H9 (cell line): ENCODE measurements around the gene ITPR3. TPM values are rescaled to one million over a fixed set of nuclear protein-coding genes. Genes with fewer than 3 reads are reported as not detected.

Experiments
- DNase-seq: peaks from one replicate; pipeline ENCODE4 v3.0.0-alpha.2; 2017
- H2AFZ ChIP-seq: one replicate; pipeline ENCODE4 v1.6.1; 2013; ENCODE audit warnings: mild to moderate bottlenecking, low read length, control low read depth, moderate library complexity
- H2AK5ac ChIP-seq: 2 replicates; pipeline ENCODE4 v1.6.1; 2013; ENCODE audit warnings: low read length, control low read depth, mixed read lengths; ENCODE audit not compliant: insufficient read length
- H2BK120ac ChIP-seq: one replicate; pipeline ENCODE4 v1.6.1; 2013; ENCODE audit warnings: low read depth, mild to moderate bottlenecking, low read length, control low read depth, inconsistent platforms; ENCODE audit not compliant: poor library complexity, severe bottlenecking
- H2BK12ac ChIP-seq: 2 replicates; pipeline ENCODE4 v1.6.1; 2013; ENCODE audit warnings: low read length, control low read depth, mixed read lengths, low read depth; ENCODE audit not compliant: insufficient read length
- H2BK15ac ChIP-seq: 2 replicates; pipeline ENCODE4 v1.6.1; 2013; ENCODE audit warnings: low read depth, low read length, control low read depth
- H2BK20ac ChIP-seq: one replicate; pipeline ENCODE4 v1.6.1; 2013; ENCODE audit warnings: low read depth, mild to moderate bottlenecking, low read length, control low read depth, inconsistent platforms; ENCODE audit not compliant: poor library complexity, severe bottlenecking
- H2BK5ac ChIP-seq: 2 replicates; pipeline ENCODE4 v1.6.1; 2013; ENCODE audit warnings: low read length, control low read depth, mixed read lengths; ENCODE audit not compliant: insufficient read length
- H3K14ac ChIP-seq: 2 replicates; pipeline ENCODE4 v1.6.1; 2013; ENCODE audit warnings: low read length, control low read depth; ENCODE audit not compliant: insufficient read depth
- H3K18ac ChIP-seq: 2 replicates; pipeline ENCODE4 v1.6.1; 2013; ENCODE audit warnings: low read depth, mild to moderate bottlenecking, mixed read lengths, low read length, control low read depth; ENCODE audit not compliant: insufficient read length
- H3K23ac ChIP-seq: 2 replicates; pipeline ENCODE4 v1.6.1; 2013; ENCODE audit warnings: low read length, control low read depth, mixed read lengths, low read depth; ENCODE audit not compliant: insufficient read length
- H3K23me2 ChIP-seq: 2 replicates; pipeline ENCODE4 v1.6.1; 2013; ENCODE audit warnings: low read depth, mild to moderate bottlenecking, mixed read lengths, low read length, control low read depth; ENCODE audit not compliant: insufficient read length, poor library complexity, severe bottlenecking
- H3K27ac ChIP-seq: 2 replicates; pipeline ENCODE4 v1.5.1; 2013; ENCODE audit warnings: low read length, control low read depth, mixed read lengths, low read depth; ENCODE audit not compliant: insufficient read length
- H3K27me3 ChIP-seq: 2 replicates; pipeline ENCODE4 v1.6.1; 2013; ENCODE audit warnings: low read length, control low read depth, inconsistent platforms; ENCODE audit not compliant: insufficient read depth
- H3K4ac ChIP-seq: 2 replicates; pipeline ENCODE4 v1.6.1; 2013; ENCODE audit warnings: low read depth, mild to moderate bottlenecking, control low read depth, inconsistent platforms, low read length, moderate library complexity
- H3K4me1 ChIP-seq: 2 replicates; pipeline ENCODE4 v1.6.1; 2013; ENCODE audit warnings: low read length, control low read depth, inconsistent platforms; ENCODE audit not compliant: insufficient read depth
- H3K4me2 ChIP-seq: 2 replicates; pipeline ENCODE4 v1.6.1; 2013; ENCODE audit warnings: low read length, control low read depth, mixed read lengths; ENCODE audit not compliant: insufficient read length, insufficient read depth
- H3K56ac ChIP-seq: 2 replicates; pipeline ENCODE4 v1.6.1; 2013; ENCODE audit warnings: low read depth, mild to moderate bottlenecking, mixed read lengths, low read length, control low read depth; ENCODE audit not compliant: insufficient read length
- H3K79me1 ChIP-seq: 2 replicates; pipeline ENCODE4 v1.6.1; 2013; ENCODE audit warnings: low read depth, mild to moderate bottlenecking, moderate library complexity, low read length, control low read depth, inconsistent platforms; ENCODE audit not compliant: insufficient read depth, poor library complexity, severe bottlenecking
- H3K79me2 ChIP-seq: 2 replicates; pipeline ENCODE4 v1.6.1; 2013; ENCODE audit warnings: low read length, control low read depth, inconsistent platforms; ENCODE audit not compliant: insufficient read depth
- H3K9ac ChIP-seq: 2 replicates; pipeline ENCODE4 v1.6.1; 2013; ENCODE audit warnings: low read length, control low read depth, mixed read lengths; ENCODE audit not compliant: insufficient read length; ENCODE audit errors: extremely low read depth
- H3K9me3 ChIP-seq: one replicate; pipeline ENCODE4 v1.6.1; 2013; ENCODE audit warnings: low read depth, low read length, inconsistent platforms; ENCODE audit not compliant: control insufficient read depth
- H3T11ph ChIP-seq: one replicate; pipeline ENCODE4 v1.6.1; 2013; ENCODE audit warnings: mild to moderate bottlenecking, low read length, control low read depth, inconsistent platforms
- H4K20me1 ChIP-seq: one replicate; pipeline ENCODE4 v1.6.1; 2013; ENCODE audit not compliant: control insufficient read depth, insufficient read length, insufficient read depth
- H4K5ac ChIP-seq: 2 replicates; pipeline ENCODE4 v1.6.1; 2013; ENCODE audit warnings: low read depth, mild to moderate bottlenecking, mixed read lengths, low read length, control low read depth; ENCODE audit not compliant: insufficient read length
- H4K8ac ChIP-seq: replicated peaks from 2 replicates; pipeline ENCODE4 v1.6.1; 2013; ENCODE audit warnings: low read length, control low read depth, mixed read lengths, low read depth; ENCODE audit not compliant: insufficient read length
- H4K91ac ChIP-seq: 2 replicates; pipeline ENCODE4 v1.6.1; 2013; ENCODE audit warnings: low read depth, mild to moderate bottlenecking, moderate library complexity, mixed read lengths, low read length, control low read depth; ENCODE audit not compliant: insufficient read length
- H3K27ac Mint-ChIP-seq, 3 experiments: 2 replicates in 2 of 3; 3 replicates in 1 of 3; pipeline ENCODE4 v1.8.0; 2020 to 2021; ENCODE audit warnings: mixed read lengths in 3 of 3, mild to moderate bottlenecking in 1 of 3, moderate library complexity in 1 of 3
- H3K27me3 Mint-ChIP-seq: 2 replicates; pipeline ENCODE4 v1.8.0; 2021; ENCODE audit warnings: low read depth, mild to moderate bottlenecking, moderate library complexity, mixed read lengths
- H3K36me3 Mint-ChIP-seq, 3 experiments: 2 replicates in 2 of 3; 3 replicates in 1 of 3; pipeline ENCODE4 v1.8.0; 2020 to 2021; ENCODE audit warnings: low read depth in 3 of 3, mixed read lengths in 3 of 3; ENCODE audit not compliant: insufficient read depth in 1 of 3
- H3K4me1 Mint-ChIP-seq, 2 experiments: 2 replicates each; pipeline ENCODE4 v1.8.0; 2020; ENCODE audit warnings: mixed read lengths in 2 of 2
- H3K4me3 Mint-ChIP-seq, 2 experiments: 2 replicates in 1 of 2; 3 replicates in 1 of 2; pipeline ENCODE4 v1.8.0; 2020 to 2021; ENCODE audit warnings: mild to moderate bottlenecking in 2 of 2, mixed read lengths in 2 of 2, moderate library complexity in 1 of 2
- H3K9me3 Mint-ChIP-seq, 2 experiments: 2 replicates in 1 of 2; 3 replicates in 1 of 2; pipeline ENCODE4 v1.8.0; 2020; ENCODE audit warnings: mild to moderate bottlenecking in 2 of 2, mixed read lengths in 2 of 2, moderate library complexity in 1 of 2
- WGBS: extraction: QIAGEN DNeasy Blood & Tissue Kit; methylation state at CpG from one replicate; pipeline ENCODE4 v1.1.7; 2013; ENCODE audit warnings: missing lambda C conversion rate, low lambda C conversion rate, mixed read lengths; ENCODE audit not compliant: insufficient read length; ENCODE audit errors: extremely low coverage; 5-methylcytosine and 5-hydroxymethylcytosine counted together
- total RNA-seq: library from RNA; stranded (reverse); gene quantifications from 2 replicates; pipeline ENCODE4 v1.2.1, GENCODE V29; 2021
- TF ChIP-seq, protein P1 (sequence below): fragments of 200-600 bp; sonication (generic); conservative IDR thresholded peaks from 3 replicates; pipeline ENCODE4 v1.8.0; 2021; ENCODE audit warnings: antibody characterized with exemption, mild to moderate bottlenecking

The ITPR3 gene
- total RNA-seq, 1 experiment from 2014 or later: 40.3 TPM

DNA sequence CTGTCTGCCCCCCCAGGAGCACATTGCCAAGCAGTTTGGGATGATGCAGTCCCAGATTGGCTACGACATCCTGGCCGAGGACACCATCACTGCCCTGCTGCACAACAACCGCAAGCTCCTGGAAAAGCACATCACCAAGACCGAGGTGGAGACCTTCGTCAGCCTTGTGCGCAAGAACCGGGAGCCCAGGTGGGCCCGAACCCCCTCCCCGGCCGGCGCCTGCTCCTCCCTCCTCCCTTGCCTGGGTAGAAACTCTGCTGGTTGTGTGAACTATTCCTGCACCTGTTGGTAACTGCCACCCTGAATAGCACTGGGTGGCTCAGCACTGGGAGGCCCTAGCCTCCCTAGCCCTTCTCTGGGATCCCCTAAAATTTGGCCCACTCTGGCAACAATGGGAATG, 46.7 kb downstream of the ITPR3 start:
- Histone ChIP-seq H3K27me3 (no peaks in the 10 kb centered on the region), H3K27ac (no peak overlapping the region), H3K14ac (no peak overlapping the region), H2BK120ac (no peak overlapping the region), H2AFZ (no peak overlapping the region), H3K79me1 (no peaks in the 10 kb centered on the region), H3K4me2 (no peak overlapping the region), H4K8ac (no peak overlapping the region), H3K18ac (no peak overlapping the region), H2AK5ac (no peak overlapping the region), H3K79me2 (no peaks in the 10 kb centered on the region), H3K9me3 (no peaks in the 10 kb centered on the region), H3T11ph (no peak overlapping the region), H2BK12ac (no peak overlapping the region), H3K23me2 (no peaks in the 10 kb centered on the region), H2BK20ac (no peak overlapping the region), H3K4ac (no peak overlapping the region), H3K23ac (no peak overlapping the region), H3K4me1 (no peaks in the 10 kb centered on the region), H3K56ac (no peak overlapping the region), H3K9ac (no peak overlapping the region), H4K5ac (no peak overlapping the region), H4K91ac (no peak overlapping the region), H4K20me1 (no peaks in the 10 kb centered on the region), H2BK5ac (no peak overlapping the region), H2BK15ac (no peak overlapping the region)
- TF ChIP-seq, protein P1, sequence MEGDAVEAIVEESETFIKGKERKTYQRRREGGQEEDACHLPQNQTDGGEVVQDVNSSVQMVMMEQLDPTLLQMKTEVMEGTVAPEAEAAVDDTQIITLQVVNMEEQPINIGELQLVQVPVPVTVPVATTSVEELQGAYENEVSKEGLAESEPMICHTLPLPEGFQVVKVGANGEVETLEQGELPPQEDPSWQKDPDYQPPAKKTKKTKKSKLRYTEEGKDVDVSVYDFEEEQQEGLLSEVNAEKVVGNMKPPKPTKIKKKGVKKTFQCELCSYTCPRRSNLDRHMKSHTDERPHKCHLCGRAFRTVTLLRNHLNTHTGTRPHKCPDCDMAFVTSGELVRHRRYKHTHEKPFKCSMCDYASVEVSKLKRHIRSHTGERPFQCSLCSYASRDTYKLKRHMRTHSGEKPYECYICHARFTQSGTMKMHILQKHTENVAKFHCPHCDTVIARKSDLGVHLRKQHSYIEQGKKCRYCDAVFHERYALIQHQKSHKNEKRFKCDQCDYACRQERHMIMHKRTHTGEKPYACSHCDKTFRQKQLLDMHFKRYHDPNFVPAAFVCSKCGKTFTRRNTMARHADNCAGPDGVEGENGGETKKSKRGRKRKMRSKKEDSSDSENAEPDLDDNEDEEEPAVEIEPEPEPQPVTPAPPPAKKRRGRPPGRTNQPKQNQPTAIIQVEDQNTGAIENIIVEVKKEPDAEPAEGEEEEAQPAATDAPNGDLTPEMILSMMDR: no peak
- Mint-ChIP-seq H3K4me3 (no peak overlapping the region), H3K36me3 (peaks cover 23 to 67% (median 42%) of the 10 kb centered on the region in 3 experiments; a peak in 6 of 7 replicates), H3K27ac (peak overlapping the region in 1 of 3 experiments; percentile 34; a peak in 1 of 7 replicates), H3K4me1 (peaks cover 0 to 7% of the 10 kb centered on the region in 2 experiments; a peak in 1 of 4 replicates), H3K9me3 (no peaks in the 10 kb centered on the region; a peak in 1 of 5 replicates), H3K27me3 (no peaks in the 10 kb centered on the region)
- WGBS: no CpG with 5 or more reads among the region's 11 CpGs
- DNase-seq: no peak
